ENCODE data around the gene MYH4. TPM values are rescaled to one million over a fixed set of nuclear protein-coding genes. Genes with fewer than 3 reads are reported as not detected.

The MYH4 gene
- total and polyA plus RNA-seq, 2 of the 13 experiments (the other 11 are each of a cell fraction or from before 2014, with no cell fraction given), result 0.01 to 0.02 TPM

DNA sequence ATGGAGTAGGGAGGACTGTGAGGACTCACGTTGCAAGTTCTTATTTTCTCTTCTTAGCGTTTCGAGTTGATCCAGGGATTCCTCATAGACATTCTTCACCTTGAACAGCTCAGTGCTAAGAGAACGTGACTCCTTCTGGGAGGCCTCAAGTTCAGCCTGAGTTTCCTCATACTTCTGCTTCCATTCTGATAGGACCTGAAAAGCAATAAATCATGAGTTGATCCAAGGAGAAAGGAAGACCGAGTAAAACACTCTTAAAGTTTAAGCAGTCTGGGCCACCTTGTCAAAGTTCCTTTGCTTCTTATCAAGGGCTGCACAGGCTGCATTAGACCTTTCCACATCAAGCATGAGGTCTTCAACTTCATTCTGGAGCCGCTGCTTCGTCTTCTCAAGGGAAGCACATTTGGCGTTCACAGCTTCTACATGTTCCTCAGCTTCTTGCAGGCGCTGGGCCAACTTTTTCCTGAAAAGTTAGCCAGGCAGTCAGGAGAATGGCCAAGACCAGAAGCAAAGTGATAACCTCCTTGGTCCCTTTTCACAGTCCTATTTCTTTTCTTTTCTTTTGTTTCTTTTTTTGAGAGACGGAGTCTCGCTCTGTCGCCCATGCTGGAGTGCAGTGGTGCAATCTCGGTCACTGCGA, 72.7 kb downstream of the MYH4 start:
- POLR2A ChIA-PET, result no interaction called here
- Histone ChIP-seq H3K4me2 (ENCODE audit: low read depth, low read length) (no peak overlapping the region), H2AFZ (ENCODE audit: low read length) (no peak overlapping the region), H3K4me3 (replicated peaks in 1 of 3; ENCODE audit: insufficient read depth in 1 of 3, low read depth in 2 of 3, low read length in 3 of 3) (no peak overlapping the region), H3K9ac (ENCODE audit: insufficient read depth, low read depth, low read length) (no peak overlapping the region), H3K9me3 (ENCODE audit: low read length) (no peaks in the 10 kb centered on the region), H3K36me3 (replicated peaks in 1 of 2; ENCODE audit: control insufficient read depth in 1 of 2, insufficient read depth in 2 of 2, low read length in 2 of 2) (no peaks in the 10 kb centered on the region), H3K27me3 (ENCODE audit: control insufficient read depth in 1 of 2, insufficient read depth in 2 of 2, low read length in 2 of 2) (peaks cover 0 to 2% of the 10 kb centered on the region in 2 experiments; a peak in 1 of 5 replicates), H3K79me2 (ENCODE audit: insufficient read depth, low read length) (no peaks in the 10 kb centered on the region), H3K4me1 (ENCODE audit: insufficient read depth, low read length) (no peaks in the 10 kb centered on the region), H4K20me1 (ENCODE audit: insufficient read depth, low read length) (no peaks in the 10 kb centered on the region), H3K27ac (ENCODE audit: extremely low read length, insufficient read depth, low read length) (no peak overlapping the region)
- no TSS peak for BruUV-seq (replicated peaks)
- ATAC-seq (no peak), FAIRE-seq (no peak), DNase-seq (ENCODE audit: low spot score) (no peak)
- intact Hi-C loops (cut with micrococcal nuclease; ENCODE audit: unreplicated experiment), result no loop called here
- in situ Hi-C loops (cut with HindIII; ENCODE audit: extremely low pct_ligation_motif_present, low pct_unique_long_range_greater_than_20kb), result no loop called here
- 51% methylated on average over 14 of the region's 14 CpGs for WGBS (ENCODE audit: low lambda C conversion rate)
- CTCF ChIA-PET (ENCODE audit: low intra/inter-chr PET ratio, low total read pairs), result no interaction called here
- TF ChIP-seq, protein P1, sequence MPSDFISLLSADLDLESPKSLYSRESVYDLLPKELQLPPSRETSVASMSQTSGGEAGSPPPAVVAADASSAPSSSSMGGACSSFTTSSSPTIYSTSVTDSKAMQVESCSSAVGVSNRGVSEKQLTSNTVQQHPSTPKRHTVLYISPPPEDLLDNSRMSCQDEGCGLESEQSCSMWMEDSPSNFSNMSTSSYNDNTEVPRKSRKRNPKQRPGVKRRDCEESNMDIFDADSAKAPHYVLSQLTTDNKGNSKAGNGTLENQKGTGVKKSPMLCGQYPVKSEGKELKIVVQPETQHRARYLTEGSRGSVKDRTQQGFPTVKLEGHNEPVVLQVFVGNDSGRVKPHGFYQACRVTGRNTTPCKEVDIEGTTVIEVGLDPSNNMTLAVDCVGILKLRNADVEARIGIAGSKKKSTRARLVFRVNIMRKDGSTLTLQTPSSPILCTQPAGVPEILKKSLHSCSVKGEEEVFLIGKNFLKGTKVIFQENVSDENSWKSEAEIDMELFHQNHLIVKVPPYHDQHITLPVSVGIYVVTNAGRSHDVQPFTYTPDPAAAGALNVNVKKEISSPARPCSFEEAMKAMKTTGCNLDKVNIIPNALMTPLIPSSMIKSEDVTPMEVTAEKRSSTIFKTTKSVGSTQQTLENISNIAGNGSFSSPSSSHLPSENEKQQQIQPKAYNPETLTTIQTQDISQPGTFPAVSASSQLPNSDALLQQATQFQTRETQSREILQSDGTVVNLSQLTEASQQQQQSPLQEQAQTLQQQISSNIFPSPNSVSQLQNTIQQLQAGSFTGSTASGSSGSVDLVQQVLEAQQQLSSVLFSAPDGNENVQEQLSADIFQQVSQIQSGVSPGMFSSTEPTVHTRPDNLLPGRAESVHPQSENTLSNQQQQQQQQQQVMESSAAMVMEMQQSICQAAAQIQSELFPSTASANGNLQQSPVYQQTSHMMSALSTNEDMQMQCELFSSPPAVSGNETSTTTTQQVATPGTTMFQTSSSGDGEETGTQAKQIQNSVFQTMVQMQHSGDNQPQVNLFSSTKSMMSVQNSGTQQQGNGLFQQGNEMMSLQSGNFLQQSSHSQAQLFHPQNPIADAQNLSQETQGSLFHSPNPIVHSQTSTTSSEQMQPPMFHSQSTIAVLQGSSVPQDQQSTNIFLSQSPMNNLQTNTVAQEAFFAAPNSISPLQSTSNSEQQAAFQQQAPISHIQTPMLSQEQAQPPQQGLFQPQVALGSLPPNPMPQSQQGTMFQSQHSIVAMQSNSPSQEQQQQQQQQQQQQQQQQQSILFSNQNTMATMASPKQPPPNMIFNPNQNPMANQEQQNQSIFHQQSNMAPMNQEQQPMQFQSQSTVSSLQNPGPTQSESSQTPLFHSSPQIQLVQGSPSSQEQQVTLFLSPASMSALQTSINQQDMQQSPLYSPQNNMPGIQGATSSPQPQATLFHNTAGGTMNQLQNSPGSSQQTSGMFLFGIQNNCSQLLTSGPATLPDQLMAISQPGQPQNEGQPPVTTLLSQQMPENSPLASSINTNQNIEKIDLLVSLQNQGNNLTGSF (CRISPR knock-in tag; IDR thresholded peaks at IDR 0.05), result no peak
- TF ChIP-seq, protein P2, sequence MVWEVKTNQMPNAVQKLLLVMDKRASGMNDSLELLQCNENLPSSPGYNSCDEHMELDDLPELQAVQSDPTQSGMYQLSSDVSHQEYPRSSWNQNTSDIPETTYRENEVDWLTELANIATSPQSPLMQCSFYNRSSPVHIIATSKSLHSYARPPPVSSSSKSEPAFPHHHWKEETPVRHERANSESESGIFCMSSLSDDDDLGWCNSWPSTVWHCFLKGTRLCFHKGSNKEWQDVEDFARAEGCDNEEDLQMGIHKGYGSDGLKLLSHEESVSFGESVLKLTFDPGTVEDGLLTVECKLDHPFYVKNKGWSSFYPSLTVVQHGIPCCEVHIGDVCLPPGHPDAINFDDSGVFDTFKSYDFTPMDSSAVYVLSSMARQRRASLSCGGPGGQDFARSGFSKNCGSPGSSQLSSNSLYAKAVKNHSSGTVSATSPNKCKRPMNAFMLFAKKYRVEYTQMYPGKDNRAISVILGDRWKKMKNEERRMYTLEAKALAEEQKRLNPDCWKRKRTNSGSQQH (CRISPR knock-in tag; IDR thresholded peaks at IDR 0.05; ENCODE audit: low read depth), result no peak
- TF ChIP-seq DNMT3B (CRISPR knock-in tag; conservative IDR thresholded peaks at IDR 0.05), result no peak
- TF ChIP-seq ISX (CRISPR knock-in tag; conservative IDR thresholded peaks at IDR 0.05), result no peak
- TF ChIP-seq ZNF790 (CRISPR knock-in tag; IDR thresholded peaks at IDR 0.05; ENCODE audit: borderline replicate concordance), result no peak
- TF ChIP-seq, protein P3, sequence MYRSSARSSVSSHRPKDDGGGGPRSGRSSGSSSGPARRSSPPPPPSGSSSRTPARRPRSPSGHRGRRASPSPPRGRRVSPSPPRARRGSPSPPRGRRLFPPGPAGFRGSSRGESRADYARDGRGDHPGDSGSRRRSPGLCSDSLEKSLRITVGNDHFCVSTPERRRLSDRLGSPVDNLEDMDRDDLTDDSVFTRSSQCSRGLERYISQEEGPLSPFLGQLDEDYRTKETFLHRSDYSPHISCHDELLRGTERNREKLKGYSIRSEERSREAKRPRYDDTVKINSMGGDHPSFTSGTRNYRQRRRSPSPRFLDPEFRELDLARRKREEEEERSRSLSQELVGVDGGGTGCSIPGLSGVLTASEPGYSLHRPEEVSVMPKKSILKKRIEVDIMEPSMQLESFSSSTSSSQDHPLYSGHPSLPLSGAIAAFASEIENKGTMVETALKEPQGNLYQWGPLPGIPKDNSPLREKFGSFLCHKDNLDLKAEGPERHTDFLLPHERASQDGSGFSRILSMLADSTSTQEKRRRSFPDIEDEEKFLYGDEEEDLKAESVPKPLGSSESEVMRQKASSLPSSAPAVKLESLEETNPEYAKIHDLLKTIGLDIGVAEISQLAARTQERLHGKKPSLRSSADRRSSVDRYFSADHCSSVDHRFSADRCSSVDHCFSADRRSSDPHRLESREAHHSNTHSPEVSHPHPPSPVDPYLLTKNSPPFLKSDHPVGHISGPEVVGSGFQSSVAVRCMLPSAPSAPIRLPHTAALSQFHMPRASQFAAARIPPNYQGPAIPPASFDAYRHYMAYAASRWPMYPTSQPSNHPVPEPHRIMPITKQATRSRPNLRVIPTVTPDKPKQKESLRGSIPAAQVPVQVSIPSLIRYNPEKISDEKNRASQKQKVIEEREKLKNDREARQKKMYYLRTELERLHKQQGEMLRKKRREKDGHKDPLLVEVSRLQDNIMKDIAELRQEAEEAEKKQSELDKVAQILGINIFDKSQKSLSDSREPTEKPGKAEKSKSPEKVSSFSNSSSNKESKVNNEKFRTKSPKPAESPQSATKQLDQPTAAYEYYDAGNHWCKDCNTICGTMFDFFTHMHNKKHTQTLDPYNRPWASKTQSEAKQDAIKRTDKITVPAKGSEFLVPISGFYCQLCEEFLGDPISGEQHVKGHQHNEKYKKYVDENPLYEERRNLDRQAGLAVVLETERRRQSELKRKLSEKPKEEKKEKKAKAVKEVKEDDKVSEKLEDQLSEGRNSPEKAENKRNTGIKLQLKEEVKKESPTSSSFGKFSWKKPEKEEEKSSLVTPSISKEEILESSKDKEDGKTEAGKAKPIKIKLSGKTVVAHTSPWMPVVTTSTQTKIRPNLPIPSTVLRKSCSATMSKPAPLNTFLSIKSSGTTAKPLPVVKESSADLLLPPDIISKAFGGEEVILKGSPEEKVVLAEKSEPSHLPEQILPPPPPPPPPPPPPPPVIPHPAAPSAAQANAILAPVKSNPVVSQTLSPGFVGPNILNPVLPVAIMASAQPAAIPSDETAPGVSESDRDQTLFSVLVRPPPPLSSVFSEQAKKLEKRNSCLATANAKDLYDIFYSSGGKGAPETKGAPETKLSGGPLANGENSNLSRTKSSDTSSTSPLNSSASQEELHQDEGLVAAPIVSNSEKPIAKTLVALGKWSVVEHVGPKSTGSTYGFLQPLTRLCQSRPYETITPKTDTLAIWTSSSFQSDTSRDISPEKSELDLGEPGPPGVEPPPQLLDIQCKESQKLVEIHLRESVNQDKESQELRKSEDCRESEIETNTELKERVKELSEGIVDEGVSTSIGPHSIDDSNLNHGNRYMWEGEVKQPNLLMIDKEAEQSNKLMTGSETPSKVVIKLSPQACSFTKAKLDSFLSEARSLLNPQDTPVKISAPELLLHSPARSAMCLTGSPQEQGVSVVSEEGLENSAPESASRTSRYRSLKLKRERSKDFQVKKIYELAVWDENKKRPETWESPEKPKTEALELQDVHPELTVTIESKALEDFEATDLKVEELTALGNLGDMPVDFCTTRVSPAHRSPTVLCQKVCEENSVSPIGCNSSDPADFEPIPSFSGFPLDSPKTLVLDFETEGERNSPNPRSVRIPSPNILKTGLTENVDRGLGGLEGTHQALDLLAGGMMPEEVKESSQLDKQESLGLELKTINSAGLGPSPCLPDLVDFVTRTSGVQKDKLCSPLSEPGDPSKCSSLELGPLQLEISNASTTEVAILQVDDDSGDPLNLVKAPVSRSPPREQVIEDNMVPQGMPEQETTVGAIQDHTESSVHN (CRISPR knock-in tag; IDR thresholded peaks at IDR 0.05), result no peak
- TF ChIP-seq RCOR2 (CRISPR knock-in tag; IDR thresholded peaks at IDR 0.05), result no peak
